Brain microvascular endothelial cell (primary cell): ENCODE results near the gene MED12L.
A peak's percentile ranks its signal among the peaks of the same experiment; 100 is the strongest.

Source experiments
- DNase-seq: peaks from one replicate; pipeline ENCODE4 v3.0.0-alpha.2; 2020
- H3K27ac ChIP-seq: fragments of 250-450 bp; sonication (Bioruptor Pico); 2 replicates; pipeline ENCODE4 v1.5.1; 2020; ENCODE audit warnings: mild to moderate bottlenecking, moderate library complexity
- H3K27me3 ChIP-seq: fragments of 250-450 bp; sonication (Bioruptor Pico); replicated peaks from 2 replicates; pipeline ENCODE4 v1.5.1; 2020; ENCODE audit warnings: mild to moderate bottlenecking
- H3K36me3 ChIP-seq: fragments of 250-450 bp; sonication (Bioruptor Pico); replicated peaks from 2 replicates; pipeline ENCODE4 v1.5.1; 2020; ENCODE audit warnings: mild to moderate bottlenecking
- H3K4me3 ChIP-seq: 2 replicates; pipeline ENCODE4 v1.5.1; 2011; ENCODE audit warnings: low read depth, mild to moderate bottlenecking, control low read depth, low read length, moderate library complexity
- CTCF ChIP-seq: IDR thresholded peaks from 2 replicates; pipeline ENCODE4 v1.5.1; 2011; ENCODE audit warnings: low read depth, mild to moderate bottlenecking, moderate library complexity, low read length, control low read depth, inconsistent platforms; ENCODE audit errors: missing control alignments
- in situ Hi-C: cut with HindIII; loops from 2 replicates; pipeline ENCODE4 v1.10.0; 2017; ENCODE audit warnings: low sequenced_read_pairs, low pct_ligation_motif_present

MED12L gene

GRCh38 chr3:151289445-151289844, 204.0 kb downstream of the MED12L start:
- no peak for TF ChIP-seq CTCF
- H3K4me3 ChIP-seq: no peak overlapping the region
- no peaks in the 10 kb centered on the region for H3K36me3 ChIP-seq
- DNase-seq: no peak
- in situ Hi-C loops: no loop called here
- H3K27ac ChIP-seq: no peak overlapping the region
- H3K27me3 ChIP-seq: no peaks in the 10 kb centered on the region

GRCh38 chr3:151290673-151291072, 205.2 kb downstream of the MED12L start:
- DNase-seq: no peak
- Histone ChIP-seq H3K36me3 (no peaks in the 10 kb centered on the region), H3K27ac (no peak overlapping the region), H3K27me3 (no peaks in the 10 kb centered on the region), H3K4me3 (no peak overlapping the region)
- TF ChIP-seq CTCF: peak; percentile 53
- in situ Hi-C loops: no loop called here

GRCh38 chr3:151293127-151293526, 207.7 kb downstream of the MED12L start:
- Histone ChIP-seq H3K27ac (no peak overlapping the region), H3K4me3 (no peak overlapping the region), H3K27me3 (no peaks in the 10 kb centered on the region), H3K36me3 (no peaks in the 10 kb centered on the region)
- no peak for TF ChIP-seq CTCF
- in situ Hi-C loops: no loop called here
- DNase-seq: no peak

- no peak for TF ChIP-seq CTCF
- in situ Hi-C loops: no loop called here
- DNase-seq: no peak
- Histone ChIP-seq H3K27me3 (no peaks in the 10 kb centered on the region), H3K36me3 (no peaks in the 10 kb centered on the region), H3K27ac (no peak overlapping the region), H3K4me3 (no peak overlapping the region)
Measured at GRCh38 chr3:151296226-151296625, 210.8 kb downstream of the MED12L start.

- no peak for TF ChIP-seq CTCF
- Histone ChIP-seq H3K27ac (no peak overlapping the region), H3K4me3 (no peak overlapping the region), H3K27me3 (no peaks in the 10 kb centered on the region), H3K36me3 (no peaks in the 10 kb centered on the region)
- in situ Hi-C loops: no loop called here
- DNase-seq: no peak
Measured at GRCh38 chr3:151297429-151297828, 212.0 kb downstream of the MED12L start.

GRCh38 chr3:151299006-151299405, 213.5 kb downstream of the MED12L start:
- DNase-seq: no peak

More at GRCh38 chr3:151299006-151299405, 213.5 kb downstream of the MED12L start:
- in situ Hi-C loops: no loop called here
- Histone ChIP-seq H3K27me3 (no peaks in the 10 kb centered on the region), H3K36me3 (no peaks in the 10 kb centered on the region), H3K27ac (no peak overlapping the region), H3K4me3 (no peak overlapping the region)
- no peak for TF ChIP-seq CTCF
